ENCODE measurements around the gene PEX6.

Gene PEX6, protein sequence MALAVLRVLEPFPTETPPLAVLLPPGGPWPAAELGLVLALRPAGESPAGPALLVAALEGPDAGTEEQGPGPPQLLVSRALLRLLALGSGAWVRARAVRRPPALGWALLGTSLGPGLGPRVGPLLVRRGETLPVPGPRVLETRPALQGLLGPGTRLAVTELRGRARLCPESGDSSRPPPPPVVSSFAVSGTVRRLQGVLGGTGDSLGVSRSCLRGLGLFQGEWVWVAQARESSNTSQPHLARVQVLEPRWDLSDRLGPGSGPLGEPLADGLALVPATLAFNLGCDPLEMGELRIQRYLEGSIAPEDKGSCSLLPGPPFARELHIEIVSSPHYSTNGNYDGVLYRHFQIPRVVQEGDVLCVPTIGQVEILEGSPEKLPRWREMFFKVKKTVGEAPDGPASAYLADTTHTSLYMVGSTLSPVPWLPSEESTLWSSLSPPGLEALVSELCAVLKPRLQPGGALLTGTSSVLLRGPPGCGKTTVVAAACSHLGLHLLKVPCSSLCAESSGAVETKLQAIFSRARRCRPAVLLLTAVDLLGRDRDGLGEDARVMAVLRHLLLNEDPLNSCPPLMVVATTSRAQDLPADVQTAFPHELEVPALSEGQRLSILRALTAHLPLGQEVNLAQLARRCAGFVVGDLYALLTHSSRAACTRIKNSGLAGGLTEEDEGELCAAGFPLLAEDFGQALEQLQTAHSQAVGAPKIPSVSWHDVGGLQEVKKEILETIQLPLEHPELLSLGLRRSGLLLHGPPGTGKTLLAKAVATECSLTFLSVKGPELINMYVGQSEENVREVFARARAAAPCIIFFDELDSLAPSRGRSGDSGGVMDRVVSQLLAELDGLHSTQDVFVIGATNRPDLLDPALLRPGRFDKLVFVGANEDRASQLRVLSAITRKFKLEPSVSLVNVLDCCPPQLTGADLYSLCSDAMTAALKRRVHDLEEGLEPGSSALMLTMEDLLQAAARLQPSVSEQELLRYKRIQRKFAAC

DNA sequence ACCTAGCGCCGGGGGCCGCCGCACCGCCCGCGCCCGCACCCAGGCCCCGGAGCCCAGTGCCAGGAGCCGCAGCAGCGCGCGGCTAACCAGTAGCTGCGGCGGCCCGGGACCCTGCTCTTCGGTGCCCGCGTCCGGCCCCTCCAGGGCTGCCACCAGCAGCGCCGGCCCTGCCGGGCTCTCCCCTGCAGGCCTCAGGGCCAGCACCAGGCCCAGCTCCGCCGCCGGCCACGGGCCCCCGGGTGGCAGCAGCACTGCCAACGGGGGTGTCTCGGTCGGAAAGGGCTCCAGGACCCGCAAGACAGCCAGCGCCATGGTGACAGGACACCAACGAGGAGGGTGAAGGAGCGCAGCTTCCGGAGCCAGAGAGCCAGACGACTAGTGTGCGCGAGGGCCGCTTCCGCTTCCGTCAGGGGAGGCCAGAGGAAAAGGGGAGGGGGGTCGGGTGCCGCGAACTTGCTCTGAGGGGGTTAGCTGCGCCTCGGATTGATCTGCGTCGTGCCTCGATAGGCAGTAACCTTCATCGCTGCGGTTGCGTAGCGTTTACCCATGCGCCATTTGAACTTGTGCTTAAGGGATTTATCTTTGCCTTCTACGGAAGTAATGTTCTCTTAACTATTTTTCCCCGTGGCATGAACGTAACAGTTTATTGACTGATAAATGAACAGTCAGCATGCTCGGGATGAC lies at the start of gene PEX6:
PEX6 (minus strand) TSS at position 343 of the 684 bp plus-strand sequence; CDS start at position 312, 31 bp downstream.
- H3K9ac ChIP-seq (ENCODE audit: insufficient read length, low read depth): peak within 1 kb of the TSS; percentile 91
- peak; percentile 76 for DNase-seq (ENCODE audit: low read depth, low spot score)
- no peaks in the 10 kb centered on the region for H3K9me3 ChIP-seq (ENCODE audit: insufficient read depth, low read length)
- no peaks in the 10 kb centered on the region for H3K27me3 ChIP-seq (ENCODE audit: insufficient read depth, insufficient read length)
- no peak for TF ChIP-seq YY1 (IDR thresholded peaks at IDR 0.05; ENCODE audit: insufficient read depth, insufficient read length)
- TF ChIP-seq ZNF274 (IDR thresholded peaks at IDR 0.05; ENCODE audit: low read depth, low read length): no peak
- no peak for TF ChIP-seq SUZ12 (IDR thresholded peaks at IDR 0.05; ENCODE audit: extremely low read depth, insufficient read depth, insufficient read length)
- H3K36me3 ChIP-seq (ENCODE audit: insufficient read depth, insufficient read length, low read length): peaks cover 10% of the 10 kb centered on the region
- peaks cover 2% of the 10 kb centered on the region for H3K4me1 ChIP-seq (ENCODE audit: insufficient read depth, insufficient read length)
- peak within 1 kb of the TSS; percentile 67 for H3K4me3 ChIP-seq (ENCODE audit: insufficient read length, low read depth)

DNA sequence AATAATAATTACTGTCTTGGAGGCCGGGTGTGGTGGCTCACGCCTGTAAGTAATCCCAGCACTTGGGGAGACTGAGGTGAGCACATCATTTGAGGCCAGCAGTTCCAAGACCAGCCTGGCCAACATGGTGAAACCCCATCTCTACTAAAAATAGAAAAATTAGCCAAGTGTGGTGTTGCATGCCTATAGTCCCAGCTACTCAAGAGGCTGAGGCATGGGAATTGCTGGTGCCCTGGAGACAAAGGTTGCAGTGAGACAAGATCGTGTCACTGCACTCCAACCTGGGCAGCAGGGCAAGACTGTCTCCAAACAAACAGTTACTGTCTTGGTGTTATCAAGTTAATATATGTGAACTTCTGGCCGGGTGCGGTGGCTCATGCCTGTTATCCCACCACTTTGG lies 47.4 kb upstream of the PEX6 start:
- peaks cover 68% of the 10 kb centered on the region for H3K36me3 ChIP-seq (ENCODE audit: insufficient read depth, insufficient read length, low read length)
- no peak for DNase-seq (ENCODE audit: low read depth, low spot score)
- TF ChIP-seq ZNF274 (IDR thresholded peaks at IDR 0.05; ENCODE audit: low read depth, low read length) (no peak), YY1 (IDR thresholded peaks at IDR 0.05; ENCODE audit: insufficient read depth, insufficient read length) (no peak), SUZ12 (IDR thresholded peaks at IDR 0.05; ENCODE audit: extremely low read depth, insufficient read depth, insufficient read length) (no peak)
- H3K4me3 ChIP-seq (ENCODE audit: insufficient read length, low read depth): no peak overlapping the region
- H3K9me3 ChIP-seq (ENCODE audit: insufficient read depth, low read length): no peaks in the 10 kb centered on the region
- no peaks in the 10 kb centered on the region for H3K27me3 ChIP-seq (ENCODE audit: insufficient read depth, insufficient read length)
- H3K4me1 ChIP-seq (ENCODE audit: insufficient read depth, insufficient read length): no peaks in the 10 kb centered on the region
- no peak overlapping the region for H3K9ac ChIP-seq (ENCODE audit: insufficient read length, low read depth)

DNA sequence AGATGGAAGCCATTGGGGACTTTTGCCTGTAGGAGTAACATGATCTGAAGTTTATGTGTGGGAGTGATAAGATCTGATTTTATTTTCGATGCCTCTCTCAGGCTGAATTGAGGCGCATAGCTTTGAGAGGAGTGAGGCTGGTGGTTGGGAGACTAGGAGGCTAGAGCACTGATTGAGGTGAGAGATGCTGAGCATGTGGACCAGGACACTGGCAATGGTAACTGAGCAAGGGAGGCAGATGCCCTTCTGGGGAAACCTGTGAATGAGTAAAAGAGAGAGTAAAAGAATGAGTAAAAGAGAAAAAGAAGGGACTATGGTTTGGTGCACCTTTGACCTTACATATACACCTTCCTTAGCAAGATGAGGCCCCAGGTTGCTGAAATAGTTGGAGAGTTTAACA lies 45.5 kb upstream of the PEX6 start:
- Histone ChIP-seq H3K27me3 (ENCODE audit: insufficient read depth, insufficient read length) (no peaks in the 10 kb centered on the region), H3K9ac (ENCODE audit: insufficient read length, low read depth) (no peak overlapping the region), H3K9me3 (ENCODE audit: insufficient read depth, low read length) (no peaks in the 10 kb centered on the region), H3K4me1 (ENCODE audit: insufficient read depth, insufficient read length) (peaks cover 6% of the 10 kb centered on the region), H3K4me3 (ENCODE audit: insufficient read length, low read depth) (no peak overlapping the region), H3K36me3 (ENCODE audit: insufficient read depth, insufficient read length, low read length) (peaks cover 73% of the 10 kb centered on the region)
- DNase-seq (ENCODE audit: low read depth, low spot score): no peak
- TF ChIP-seq YY1 (IDR thresholded peaks at IDR 0.05; ENCODE audit: insufficient read depth, insufficient read length): no peak
- TF ChIP-seq SUZ12 (IDR thresholded peaks at IDR 0.05; ENCODE audit: extremely low read depth, insufficient read depth, insufficient read length): no peak
- no peak for TF ChIP-seq ZNF274 (IDR thresholded peaks at IDR 0.05; ENCODE audit: low read depth, low read length)

DNA sequence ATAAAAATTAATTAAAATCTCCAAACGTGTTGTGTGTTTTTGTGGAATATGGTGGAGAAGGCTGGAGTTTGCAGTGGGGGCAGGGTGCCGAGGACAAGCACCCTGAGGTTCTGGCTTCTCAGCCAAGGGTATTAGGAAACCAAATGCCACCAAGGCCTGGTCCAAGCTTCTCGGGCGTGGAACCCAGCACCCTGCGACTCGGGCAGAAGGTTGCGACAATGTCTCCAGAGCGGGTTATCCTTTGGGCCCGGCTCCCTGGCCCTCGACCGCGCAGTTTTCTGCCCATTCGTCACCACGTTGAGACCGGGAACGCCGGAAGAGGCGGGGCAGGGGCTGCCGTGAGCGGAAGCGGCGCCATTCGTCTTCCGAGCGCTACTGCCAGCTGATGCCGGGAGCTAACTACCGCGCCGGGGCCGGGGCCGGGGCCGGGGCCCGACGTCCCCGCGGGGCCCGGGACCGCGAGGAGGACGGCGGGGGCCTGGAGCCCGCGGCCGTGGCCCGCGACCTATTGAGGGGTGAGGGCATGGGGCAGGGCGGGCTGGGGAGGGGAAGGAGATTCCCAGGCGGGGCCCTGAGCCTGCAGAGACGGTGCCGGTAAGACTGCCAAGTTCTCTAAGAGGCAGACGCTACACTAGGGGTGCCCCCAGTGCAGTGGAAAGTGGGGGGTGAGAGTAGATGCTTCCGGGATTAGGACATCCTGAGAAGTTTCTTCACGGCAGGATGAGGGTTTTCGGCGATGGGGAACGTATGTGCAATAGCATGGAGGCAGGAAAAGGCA lies 42.5 kb upstream of the PEX6 start, which contains the start of gene RRP36:
RRP36 (plus strand) TSS at position 354 of the 778 bp plus-strand sequence; CDS start at position 386, 32 bp downstream.
- H3K36me3 ChIP-seq (ENCODE audit: insufficient read depth, insufficient read length, low read length): peaks cover 70% of the 10 kb centered on the region
- H3K9ac ChIP-seq (ENCODE audit: insufficient read length, low read depth): peak within 1 kb of the TSS; percentile 88
- TF ChIP-seq SUZ12 (IDR thresholded peaks at IDR 0.05; ENCODE audit: extremely low read depth, insufficient read depth, insufficient read length) (no peak), ZNF274 (IDR thresholded peaks at IDR 0.05; ENCODE audit: low read depth, low read length) (no peak), YY1 (IDR thresholded peaks at IDR 0.05; ENCODE audit: insufficient read depth, insufficient read length) (peak; percentile 18)
- no peak for DNase-seq (ENCODE audit: low read depth, low spot score)
- no peaks in the 10 kb centered on the region for H3K9me3 ChIP-seq (ENCODE audit: insufficient read depth, low read length)
- peak within 1 kb of the TSS; percentile 84 for H3K4me3 ChIP-seq (ENCODE audit: insufficient read length, low read depth)
- peaks cover 7% of the 10 kb centered on the region for H3K4me1 ChIP-seq (ENCODE audit: insufficient read depth, insufficient read length)
- H3K27me3 ChIP-seq (ENCODE audit: insufficient read depth, insufficient read length): no peaks in the 10 kb centered on the region

DNA sequence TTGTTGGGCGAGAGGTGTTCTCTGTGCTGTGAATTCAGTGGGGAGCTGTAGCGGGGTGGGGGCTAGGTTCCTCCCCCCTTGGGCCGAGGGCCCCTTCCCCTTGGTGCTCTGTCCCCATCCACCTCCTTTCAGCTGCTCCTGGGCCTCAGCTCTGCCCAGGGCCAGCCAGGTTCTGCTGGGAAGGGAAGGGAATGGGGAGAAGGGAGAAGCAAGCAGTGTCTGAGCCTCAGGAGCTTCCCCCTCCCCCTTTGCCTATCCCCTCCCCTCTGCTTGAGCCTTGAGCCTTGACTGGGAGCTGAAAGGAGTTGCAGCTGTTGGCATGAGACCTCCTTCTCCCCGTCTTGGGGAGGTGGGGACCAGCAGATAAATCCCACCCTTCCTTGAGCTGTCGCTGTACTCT lies 41.9 kb upstream of the PEX6 start:
- TF ChIP-seq SUZ12 (IDR thresholded peaks at IDR 0.05; ENCODE audit: extremely low read depth, insufficient read depth, insufficient read length) (no peak), ZNF274 (IDR thresholded peaks at IDR 0.05; ENCODE audit: low read depth, low read length) (no peak), YY1 (IDR thresholded peaks at IDR 0.05; ENCODE audit: insufficient read depth, insufficient read length) (no peak)
- Histone ChIP-seq H3K4me3 (ENCODE audit: insufficient read length, low read depth) (peak overlapping the region; percentile 84), H3K27me3 (ENCODE audit: insufficient read depth, insufficient read length) (no peaks in the 10 kb centered on the region), H3K9ac (ENCODE audit: insufficient read length, low read depth) (peak overlapping the region; percentile 88), H3K4me1 (ENCODE audit: insufficient read depth, insufficient read length) (peaks cover 11% of the 10 kb centered on the region), H3K36me3 (ENCODE audit: insufficient read depth, insufficient read length, low read length) (peaks cover 68% of the 10 kb centered on the region), H3K9me3 (ENCODE audit: insufficient read depth, low read length) (no peaks in the 10 kb centered on the region)
- DNase-seq (ENCODE audit: low read depth, low spot score): no peak

DNA sequence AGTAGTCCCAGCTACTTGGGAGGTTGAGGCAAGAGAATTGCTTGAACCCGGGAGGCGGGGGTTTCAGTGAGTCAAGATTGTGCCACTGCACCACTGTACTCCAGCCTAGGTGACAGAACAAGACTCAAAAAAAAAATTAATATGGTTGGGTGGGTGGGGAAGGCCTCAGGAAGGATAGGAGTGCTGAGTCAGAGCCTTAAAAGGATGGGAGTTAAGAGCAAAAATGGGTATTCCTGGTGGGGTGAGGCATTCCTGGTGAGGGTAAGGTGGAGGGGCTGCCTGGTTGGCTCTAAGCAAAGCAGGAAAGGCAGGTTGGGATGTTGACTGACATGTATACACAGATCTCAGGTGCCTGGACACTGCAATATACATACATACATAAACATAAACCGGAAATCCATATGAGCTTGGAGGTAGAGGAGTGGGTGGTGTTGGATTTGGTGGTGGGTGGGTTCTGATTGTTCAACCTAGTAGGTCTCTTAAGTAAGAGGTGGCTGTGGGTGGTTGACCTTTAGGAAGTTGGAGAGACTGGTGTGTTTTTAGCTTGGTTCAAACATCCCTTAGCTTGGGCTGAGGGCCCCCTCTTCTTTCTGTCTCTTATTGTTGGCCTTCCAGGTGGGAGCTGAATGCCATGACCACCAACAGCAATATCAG lies 41.2 kb upstream of the PEX6 start:
- TF ChIP-seq SUZ12 (IDR thresholded peaks at IDR 0.05; ENCODE audit: extremely low read depth, insufficient read depth, insufficient read length) (no peak), YY1 (IDR thresholded peaks at IDR 0.05; ENCODE audit: insufficient read depth, insufficient read length) (no peak), ZNF274 (IDR thresholded peaks at IDR 0.05; ENCODE audit: low read depth, low read length) (no peak)
- H3K4me3 ChIP-seq (ENCODE audit: insufficient read length, low read depth): no peak overlapping the region
- H3K9me3 ChIP-seq (ENCODE audit: insufficient read depth, low read length): no peaks in the 10 kb centered on the region
- H3K27me3 ChIP-seq (ENCODE audit: insufficient read depth, insufficient read length): no peaks in the 10 kb centered on the region
- H3K4me1 ChIP-seq (ENCODE audit: insufficient read depth, insufficient read length): peaks cover 11% of the 10 kb centered on the region
- DNase-seq (ENCODE audit: low read depth, low spot score): no peak
- H3K9ac ChIP-seq (ENCODE audit: insufficient read length, low read depth): no peak overlapping the region
- peaks cover 65% of the 10 kb centered on the region for H3K36me3 ChIP-seq (ENCODE audit: insufficient read depth, insufficient read length, low read length)
